HG03175 (cell line): ENCODE results near the gene CAVIN3.

Experiments used
- ATAC-seq: cut with Tn5 transposase; IDR thresholded peaks from one replicate; pipeline ENCODE4 v1.9.1; 2021; ENCODE audit warnings: mild to moderate bottlenecking, moderate library complexity; ENCODE audit not compliant: unreplicated experiment

The CAVIN3 gene, protein sequence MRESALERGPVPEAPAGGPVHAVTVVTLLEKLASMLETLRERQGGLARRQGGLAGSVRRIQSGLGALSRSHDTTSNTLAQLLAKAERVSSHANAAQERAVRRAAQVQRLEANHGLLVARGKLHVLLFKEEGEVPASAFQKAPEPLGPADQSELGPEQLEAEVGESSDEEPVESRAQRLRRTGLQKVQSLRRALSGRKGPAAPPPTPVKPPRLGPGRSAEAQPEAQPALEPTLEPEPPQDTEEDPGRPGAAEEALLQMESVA

DNA sequence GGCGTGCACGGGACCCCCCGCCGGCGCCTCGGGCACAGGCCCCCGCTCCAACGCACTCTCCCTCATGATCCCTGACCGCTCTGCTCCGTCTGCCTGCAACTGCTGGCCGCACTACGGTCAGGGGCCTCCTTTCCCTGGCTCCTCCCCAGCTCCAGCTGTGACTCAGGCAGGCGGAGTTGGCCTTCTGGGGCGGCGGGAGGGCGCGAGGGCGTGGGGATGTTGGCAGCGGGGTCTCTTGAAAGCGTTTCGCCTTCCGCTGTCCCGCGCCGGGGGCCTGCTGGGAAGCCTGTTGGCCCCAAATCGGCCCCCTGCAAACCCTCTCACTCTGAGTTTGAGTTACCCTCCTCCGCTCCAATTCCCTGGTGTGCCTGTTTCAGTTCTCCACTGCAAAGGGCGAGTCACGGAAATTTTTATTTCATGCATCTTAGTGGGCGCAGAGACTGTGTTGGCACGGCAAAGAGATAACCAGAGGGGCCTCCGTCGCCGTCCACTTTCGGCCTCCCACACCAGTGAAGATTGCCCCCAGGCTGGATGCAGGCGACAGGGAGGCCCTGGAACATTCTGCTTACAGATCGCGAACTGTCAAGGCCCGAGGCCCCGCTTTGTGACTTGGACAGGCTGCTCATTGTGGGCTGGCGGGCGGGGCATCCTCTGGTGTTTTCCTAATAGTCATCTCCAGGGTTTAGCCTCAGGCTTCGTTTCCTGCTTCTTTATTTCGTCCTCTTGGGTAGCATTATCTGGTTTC is at the start of gene CAVIN3:
CAVIN3 (minus strand) TSS at position 91 of the 745 bp plus-strand sequence; CDS start at position 66, 25 bp downstream.
- ATAC-seq: peak; percentile 53

GRCh38 chr11:6365659-6366058 is 45.4 kb upstream of the CAVIN3 start:
- no peak for ATAC-seq

- peak; percentile 95 for ATAC-seq
These were observed 42.8 kb upstream of the CAVIN3 start for GRCh38 chr11:6362873-6363678.

DNA sequence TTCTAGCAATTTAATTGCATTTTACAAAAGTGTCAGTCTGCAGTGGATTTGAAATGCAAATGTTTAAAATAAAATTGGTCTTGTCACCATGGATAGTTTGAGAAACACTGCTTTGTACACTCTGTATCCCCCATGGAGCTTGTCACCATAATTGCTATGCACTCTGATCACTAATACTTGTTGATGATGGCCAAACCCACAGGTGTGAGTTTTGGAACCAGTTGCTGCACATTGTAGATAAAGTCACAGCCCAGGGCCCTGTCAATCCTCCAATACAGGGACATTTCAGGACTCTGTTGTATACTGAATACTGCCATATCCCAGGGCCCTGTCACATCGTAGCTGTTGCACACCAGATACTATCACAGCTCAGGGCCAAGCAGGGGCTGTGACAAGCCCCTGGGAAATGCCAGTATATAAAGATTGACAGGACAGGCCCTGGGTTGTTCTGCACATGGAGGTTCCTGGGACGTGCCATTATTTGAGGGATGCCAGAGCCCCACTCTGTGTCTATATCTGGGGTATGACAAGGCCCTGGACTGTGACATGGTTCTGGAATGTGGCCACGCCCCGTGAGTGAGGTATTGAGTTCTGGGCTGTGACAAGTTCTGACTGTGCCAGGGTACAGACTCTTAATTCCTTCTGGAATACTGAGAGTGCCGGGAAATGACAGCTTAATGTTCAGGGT is 42.0 kb upstream of the CAVIN3 start:
- ATAC-seq: no peak

DNA sequence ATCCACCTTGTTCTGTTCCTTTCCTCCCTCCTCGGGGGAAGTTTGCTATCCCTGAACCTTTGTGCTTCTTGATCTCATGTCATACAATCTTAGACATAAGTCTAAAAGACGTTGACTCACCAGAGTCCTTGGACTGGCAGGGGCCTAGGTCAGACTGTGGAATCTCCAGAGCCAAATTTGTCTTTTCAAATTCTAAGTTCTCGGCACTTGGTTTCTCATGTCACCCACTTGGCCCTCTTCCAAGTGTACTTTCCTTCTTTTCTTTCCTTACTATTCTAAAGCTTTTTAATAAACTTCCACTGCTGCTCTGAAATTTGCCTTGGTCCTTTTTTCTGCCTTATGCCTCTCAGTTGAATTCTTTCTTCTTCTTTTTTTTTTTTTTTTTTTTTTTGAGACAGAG is 39.9 kb upstream of the CAVIN3 start:
- ATAC-seq: no peak

- ATAC-seq: no peak
These were observed 36.9 kb upstream of the CAVIN3 start for GRCh38 chr11:6357222-6357621.

DNA sequence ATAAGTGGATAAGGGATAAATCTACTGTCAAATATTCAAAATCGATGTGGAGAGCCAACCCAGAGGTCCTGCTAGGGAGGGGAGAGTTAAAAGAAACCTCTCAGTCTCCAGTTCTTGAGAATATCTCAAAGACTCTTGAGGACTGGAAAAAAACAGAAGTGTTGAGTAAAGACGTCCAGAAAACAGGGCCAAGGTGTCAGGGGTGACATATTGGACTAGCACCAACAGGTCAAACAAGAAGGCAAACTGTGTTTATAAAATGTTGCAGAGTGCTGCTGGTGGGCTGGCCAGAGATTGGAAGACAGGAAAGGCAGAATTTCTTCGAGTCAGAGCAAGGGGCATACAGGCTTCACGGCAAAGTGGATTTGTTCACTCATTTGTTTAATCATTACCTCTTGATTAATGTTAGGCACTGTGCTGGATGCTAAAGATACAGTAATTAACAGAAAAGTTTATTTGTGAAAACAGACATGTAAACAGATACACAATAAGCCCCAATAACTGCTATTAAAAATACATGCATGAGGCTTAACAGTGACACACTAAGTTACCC is 36.3 kb upstream of the CAVIN3 start:
- ATAC-seq: no peak

- no peak for ATAC-seq
These were observed 34.6 kb upstream of the CAVIN3 start for GRCh38 chr11:6354651-6355485.

- ATAC-seq: peak; percentile 89
These were observed 33.2 kb upstream of the CAVIN3 start for GRCh38 chr11:6353367-6353987.

DNA sequence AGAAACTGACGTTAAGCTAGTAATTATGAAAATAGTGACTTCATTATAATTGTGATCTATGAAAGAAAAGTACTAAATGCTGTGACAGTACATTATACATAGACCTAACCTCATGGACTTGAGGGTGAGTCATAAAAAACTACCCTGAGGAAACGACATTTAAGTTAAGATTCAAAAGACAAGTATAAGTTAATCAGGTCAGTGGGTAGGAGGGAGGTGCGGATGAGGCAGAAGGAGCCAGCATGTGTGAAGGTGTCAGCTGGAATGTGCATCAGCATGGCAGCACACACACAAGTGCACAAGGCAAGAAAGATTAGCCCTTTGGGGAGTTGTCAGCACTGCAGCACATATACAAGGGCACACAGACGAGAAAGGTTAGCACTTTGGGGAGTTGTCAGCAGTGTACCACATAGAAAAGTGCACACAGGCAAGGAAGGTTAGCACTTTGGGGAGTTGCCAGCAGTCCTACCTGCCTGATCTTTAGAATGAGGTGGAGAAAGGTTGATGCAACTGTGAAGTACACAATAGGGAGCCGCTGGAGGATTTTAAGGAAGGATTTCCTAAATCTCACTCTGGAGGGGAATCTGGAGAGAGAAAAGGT is 31.6 kb upstream of the CAVIN3 start:
- no peak for ATAC-seq

DNA sequence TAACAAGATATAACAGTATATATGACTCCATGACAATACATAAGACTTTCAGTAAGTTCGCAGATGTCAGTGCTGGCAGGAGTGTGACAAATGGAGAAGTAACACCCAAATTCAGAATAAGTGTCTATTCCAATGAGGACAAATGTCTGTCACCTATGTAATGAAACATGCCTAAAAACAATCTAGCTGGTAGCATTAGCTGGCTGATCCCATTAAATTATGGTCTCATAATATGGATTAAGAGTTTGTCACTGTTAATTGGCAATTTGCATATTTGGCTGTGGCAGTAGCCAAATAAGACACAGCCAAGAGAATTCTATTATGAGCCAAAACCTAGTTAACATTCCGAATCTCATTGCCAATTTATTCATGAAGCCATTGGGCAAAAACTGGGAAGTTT is 30.2 kb upstream of the CAVIN3 start:
- no peak for ATAC-seq

- no peak for ATAC-seq
These were observed 29.7 kb upstream of the CAVIN3 start for GRCh38 chr11:6350043-6350442.

- ATAC-seq: no peak
These were observed 25.1 kb upstream of the CAVIN3 start for GRCh38 chr11:6345366-6345765.

DNA sequence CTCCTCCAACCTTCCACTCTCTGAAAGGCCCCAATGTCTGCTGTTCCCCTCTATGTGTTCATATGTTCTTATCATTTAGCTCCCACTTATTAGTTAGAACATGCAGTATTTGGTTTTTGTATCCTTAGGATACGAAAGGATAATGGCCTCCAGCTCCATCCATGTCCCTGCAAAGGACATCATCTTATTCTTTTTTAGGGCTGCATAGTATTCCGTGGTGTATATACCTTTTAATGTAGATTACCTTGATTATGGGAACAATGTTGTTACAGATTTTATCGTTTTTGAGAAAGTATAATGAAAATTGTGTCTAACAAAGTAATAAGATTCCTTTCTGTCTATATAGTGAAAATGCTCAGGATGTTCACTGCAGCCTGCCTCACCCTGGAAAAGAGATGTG is 16.0 kb upstream of the CAVIN3 start:
- no peak for ATAC-seq

- ATAC-seq: no peak
These were observed 14.5 kb upstream of the CAVIN3 start for GRCh38 chr11:6334806-6335205.

DNA sequence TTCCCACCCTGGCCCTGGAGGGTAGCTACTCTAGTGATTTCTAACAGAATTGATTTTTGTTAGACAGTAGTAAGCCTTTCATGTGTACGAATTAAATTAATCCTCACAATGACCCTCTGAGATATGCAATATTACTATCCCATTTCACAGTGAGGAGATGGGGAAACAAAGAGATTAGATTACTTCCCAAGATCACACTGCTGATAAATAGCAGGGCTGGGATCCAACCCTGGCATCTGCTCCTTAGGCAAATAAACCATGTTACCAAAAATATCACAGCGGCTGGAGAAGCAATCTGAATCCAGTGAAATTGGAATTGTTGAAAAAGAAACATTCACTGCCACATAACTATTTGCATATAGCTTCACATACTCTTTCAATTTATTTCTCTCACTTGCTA is 12.8 kb upstream of the CAVIN3 start:
- no peak for ATAC-seq

GRCh38 chr11:6332066-6332465 is 11.8 kb upstream of the CAVIN3 start:
- ATAC-seq: no peak

GRCh38 chr11:6328321-6328720 is 8.0 kb upstream of the CAVIN3 start:
- no peak for ATAC-seq

GRCh38 chr11:6327806-6328205 is 7.5 kb upstream of the CAVIN3 start:
- no peak for ATAC-seq
